ENCODE measurements around the gene SDK2. TPM values are rescaled to one million over a fixed set of nuclear protein-coding genes. Genes with fewer than 3 reads are reported as not detected.

The SDK2 gene
- total and polyA plus RNA-seq, 9 of the 15 experiments (the other 6 are each of a cell fraction or from before 2014, with no cell fraction given): 0.04 TPM; not detected in 8

DNA sequence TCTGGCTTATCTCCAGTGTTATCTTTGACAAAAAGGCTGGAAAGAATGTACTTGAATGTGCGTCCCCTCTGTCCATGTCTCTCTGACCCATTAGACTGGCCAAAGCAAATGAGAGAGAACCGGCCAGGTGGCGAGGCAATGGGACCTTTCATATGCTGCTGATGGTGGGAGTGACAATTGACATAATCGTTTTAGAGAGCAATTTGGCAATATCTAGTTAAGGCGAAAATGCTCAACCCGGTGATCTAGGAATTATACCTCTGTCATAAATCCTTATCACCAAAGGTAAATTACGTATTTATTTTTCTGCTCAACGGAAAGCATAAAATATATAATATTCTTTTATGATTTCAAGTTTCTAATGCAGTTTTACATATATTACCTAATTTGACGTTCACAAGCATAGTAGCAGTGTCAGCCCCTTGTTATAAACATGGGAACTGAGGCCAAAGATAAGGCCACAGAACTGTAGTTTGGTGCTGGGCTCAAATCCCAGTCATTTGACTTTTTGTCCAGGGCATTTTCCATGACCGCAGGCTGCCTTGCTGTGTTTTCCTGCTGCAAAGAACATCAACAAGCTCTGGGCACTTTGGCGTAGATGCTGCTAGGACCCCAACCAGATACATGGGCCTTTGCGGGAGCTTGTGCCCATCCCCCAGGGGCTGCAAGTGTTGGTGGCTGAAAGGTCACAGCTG, 14.7 kb upstream of the SDK2 start:
- POLR2A ChIA-PET: interaction anchor here (0.6 kb wide), 1 partner anchor 319 kb away, joined by 3 read pairs; no protein-coding TSS in a partner anchor
- intact Hi-C loops (cut with micrococcal nuclease): loop anchor here (5.0 to 10.0 kb wide), 2 partner anchors 296 to 518 kb away; no protein-coding TSS in a partner anchor
- no peak overlapping the region for H2AFZ ChIP-seq (ENCODE audit: low read depth, low read length)
- DNase-seq (ENCODE audit: extremely low read depth in 1 of 4, low spot score in 3 of 4): no peak
- in situ Hi-C loops (cut with MboI): no loop called here
- no peak overlapping the region for H3K4me2 ChIP-seq (ENCODE audit: insufficient read depth, low read length)
- no peaks in the 10 kb centered on the region for H3K36me3 ChIP-seq (ENCODE audit: control insufficient read depth, insufficient read depth, low read length)
- H3K4me3 ChIP-seq: no peak overlapping the region
- no peak overlapping the region for H3K27ac ChIP-seq (ENCODE audit: extremely low read depth, low read depth, low read length)
- no TSS peak for BruUV-seq (replicated peaks)
- no peak overlapping the region for H3K9ac ChIP-seq (ENCODE audit: insufficient read depth in 1 of 2, low read depth in 2 of 2, low read length in 2 of 2)
- WGBS (ENCODE audit: insufficient coverage, low coverage, missing lambda C conversion rate): under 1% methylated on average over 12 of the region's 12 CpGs
- FAIRE-seq: no peak
- CTCF ChIA-PET (ENCODE audit: low intra/inter-chr PET ratio): no interaction called here
- H3K27me3 ChIP-seq (ENCODE audit: control insufficient read depth in 2 of 2, insufficient read depth in 2 of 2, low read length in 2 of 2): peaks cover 0 to 11% of the 10 kb centered on the region in 2 experiments; a peak in 2 of 5 replicates
- H4K20me1 ChIP-seq (replicated peaks; ENCODE audit: control insufficient read depth, insufficient read depth, low read length): no peaks in the 10 kb centered on the region
- no peaks in the 10 kb centered on the region for H3K9me1 ChIP-seq (ENCODE audit: control insufficient read depth, insufficient read depth, low read length)
- no peak for TF ChIP-seq RBM17 (IDR thresholded peaks at IDR 0.05; ENCODE audit: borderline replicate concordance, low read depth, low read length)
- TF ChIP-seq PHTF2 (CRISPR knock-in tag; IDR thresholded peaks at IDR 0.05): no peak
- no peak for TF ChIP-seq SP2 (IDR thresholded peaks at IDR 0.05; ENCODE audit: extremely low read depth, low read depth, low read length, poor library complexity, severe bottlenecking)
- no peak for TF ChIP-seq ETV6 (IDR thresholded peaks at IDR 0.05; ENCODE audit: borderline replicate concordance in 1 of 2, low read depth in 2 of 2, low read length in 1 of 2)
- no peak for TF ChIP-seq ETV6 (CRISPR knock-in tag; IDR thresholded peaks at IDR 0.05; ENCODE audit: borderline replicate concordance)
- TF ChIP-seq ETV5 (CRISPR knock-in tag; IDR thresholded peaks at IDR 0.05; ENCODE audit: low read depth): no peak
- no peak for TF ChIP-seq SMAD3 (CRISPR knock-in tag; conservative IDR thresholded peaks at IDR 0.05)
- TF ChIP-seq HNRNPUL1 (IDR thresholded peaks at IDR 0.05; ENCODE audit: low read length): no peak
- no peak for TF ChIP-seq POLR3A (IDR thresholded peaks at IDR 0.05; ENCODE audit: borderline replicate concordance, extremely low read depth, insufficient read depth, insufficient read length)
- no peak for TF ChIP-seq ZBTB8A (IDR thresholded peaks at IDR 0.05; ENCODE audit: partially characterized antibody)
- no peak for TF ChIP-seq RUNX1 (IDR thresholded peaks at IDR 0.05; ENCODE audit: low read depth)
- TF ChIP-seq ZNF668 (CRISPR knock-in tag; IDR thresholded peaks at IDR 0.05): no peak
- TF ChIP-seq MIER1 (IDR thresholded peaks at IDR 0.05; ENCODE audit: low read depth): no peak
- no peak for TF ChIP-seq BRD9 (IDR thresholded peaks at IDR 0.05; ENCODE audit: low read depth, partially characterized antibody)
- no peaks in the 10 kb centered on the region for H3K9me3 ChIP-seq (replicated peaks; ENCODE audit: control insufficient read depth, insufficient read depth, low read depth, low read length)
- no peak for ATAC-seq
- H3K79me2 ChIP-seq (ENCODE audit: control insufficient read depth, insufficient read depth, low read length): no peaks in the 10 kb centered on the region
- no peaks in the 10 kb centered on the region for H3K4me1 ChIP-seq (replicated peaks in 1 of 2; ENCODE audit: control insufficient read depth in 2 of 2, insufficient read depth in 2 of 2, low read length in 2 of 2)

Measured in K562 (cell line).